HepG2 (cell line): ENCODE data around the gene CEP83. TPM values are rescaled to one million over a fixed set of nuclear protein-coding genes. Genes with fewer than 3 reads are reported as not detected.

Source experiments
- ATAC-seq: fragments of 200-7000 bp; cut with Tn5 transposase; 3 replicates; pipeline ENCODE4 v1.9.1; 2020; ENCODE audit warnings: mild to moderate bottlenecking, moderate library complexity
- Bru-seq: library from RNA; stranded (reverse); fragments of 400-500 nt; gene quantifications from one replicate; lab custom pipeline; 2021; lab: Mats Ljungman, UMichigan
- BruChase-seq, 2 experiments: library from RNA; stranded (reverse); fragments of 400-500 nt; gene quantifications; one replicate each; lab custom pipeline; 2021; lab: Mats Ljungman, UMichigan
- BruUV-seq: library from RNA; stranded (reverse); fragments of 400-500 nt; replicated peaks from 2 replicates; lab custom pipeline; 2021; lab: Mats Ljungman, UMichigan
- CTCF ChIA-PET: fragments of 300-600 bp; formaldehyde crosslinking; extraction: SDS; loops from one replicate; lab custom pipeline; 2021; ENCODE audit warnings: low total read pairs, inconsistent platforms, low intra/inter-chr PET ratio; lab: Yijun Ruan, JAX
- POLR2A ChIA-PET: fragments of 350-600 bp; sonication (Branson Sonifier 250); formaldehyde crosslinking; loops from one replicate; lab custom pipeline; 2020; ENCODE audit warnings: antibody characterized with exemption, inconsistent platforms; lab: Yijun Ruan, JAX
- DNase-seq: peaks from one replicate; pipeline ENCODE4 v3.0.0-alpha.2; 2015; ENCODE audit warnings: low spot score
- FAIRE-seq: peaks from 3 replicates; lab custom pipeline; 2011; peaks lifted over from hg19 to GRCh38; lab: Jason Lieb, UNC
- H2AFZ ChIP-seq: one replicate; pipeline ENCODE4 v1.6.1; 2011; ENCODE audit warnings: low read length, inconsistent platforms
- H3K27ac ChIP-seq: fragments of 300-600 bp; 3 replicates; pipeline ENCODE4 v1.8.0; 2011; ENCODE audit warnings: mixed run types, mild to moderate bottlenecking, mixed read lengths, low read length, inconsistent platforms; ENCODE audit not compliant: insufficient read depth; ENCODE audit errors: extremely low read length
- H3K27me3 ChIP-seq, 2 experiments: fragments of 200-600 bp in 1 of 2; 2 replicates in 1 of 2; 3 replicates in 1 of 2; pipeline versions ENCODE4 v1.6.0 to v1.8.0; 2011; ENCODE audit warnings: low read length in 2 of 2, mild to moderate bottlenecking in 2 of 2, moderate library complexity in 2 of 2, inconsistent platforms in 1 of 2; ENCODE audit not compliant: insufficient read depth in 2 of 2, control insufficient read depth in 1 of 2
- H3K36me3 ChIP-seq, 2 experiments: fragments of 200-600 bp in 1 of 2; replicated peaks in 1 of 2; 2 replicates in 1 of 2; 3 replicates in 1 of 2; pipeline versions ENCODE4 v1.5.1 to v1.8.0; 2011; ENCODE audit warnings: low read length in 2 of 2, inconsistent platforms in 1 of 2; ENCODE audit not compliant: insufficient read depth in 2 of 2, control insufficient read depth in 1 of 2
- H3K4me1 ChIP-seq: 2 replicates; pipeline ENCODE4 v1.5.1; 2012; ENCODE audit warnings: low read length, inconsistent platforms; ENCODE audit not compliant: insufficient read depth
- H3K4me2 ChIP-seq: 2 replicates; pipeline ENCODE4 v1.6.0; 2011; ENCODE audit warnings: low read depth, low read length, inconsistent platforms
- H3K4me3 ChIP-seq, 3 experiments: fragments of 200-600 bp in 1 of 3; sonication (generic), shearing (Covaris generic) in 1 of 3; replicated peaks in 1 of 3; 2 replicates each; pipeline ENCODE4 v1.5.1; 2011 to 2016; ENCODE audit warnings: low read length in 3 of 3, inconsistent platforms in 2 of 3, low read depth in 2 of 3, mild to moderate bottlenecking in 2 of 3, control low read depth in 1 of 3, mixed read lengths in 1 of 3; ENCODE audit not compliant: insufficient read depth in 1 of 3
- H3K79me2 ChIP-seq: one replicate; pipeline ENCODE4 v1.6.1; 2011; ENCODE audit warnings: low read length, inconsistent platforms; ENCODE audit not compliant: insufficient read depth
- H3K9ac ChIP-seq: 2 replicates; pipeline ENCODE4 v1.6.0; 2011; ENCODE audit warnings: mild to moderate bottlenecking, low read depth, low read length, inconsistent platforms; ENCODE audit not compliant: insufficient read depth
- H3K9me3 ChIP-seq: 2 replicates; pipeline ENCODE4 v1.5.1; 2012; ENCODE audit warnings: mild to moderate bottlenecking, low read length
- H4K20me1 ChIP-seq: 2 replicates; pipeline ENCODE4 v1.6.0; 2011; ENCODE audit warnings: inconsistent platforms, mild to moderate bottlenecking, low read length, moderate library complexity; ENCODE audit not compliant: insufficient read depth
- ATM ChIP-seq: fragments of 450-650 bp; IDR thresholded peaks from 2 replicates; pipeline ENCODE4 v1.7.1; 2017; ENCODE audit warnings: mild to moderate bottlenecking, borderline replicate concordance
- BORCS8-MEF2B ChIP-seq: sonication (generic); formaldehyde crosslinking; IDR thresholded peaks from 2 replicates; pipeline ENCODE4 v1.8.0; 2022; ENCODE audit warnings: mild to moderate bottlenecking, missing genetic modification reagents
- BRD4 ChIP-seq: sonication (generic); formaldehyde crosslinking; IDR thresholded peaks from 2 replicates; pipeline ENCODE4 v1.4.0; 2020; ENCODE audit warnings: missing genetic modification reagents
- HNF4G ChIP-seq, 2 experiments: sonication (generic) in 1 of 2; formaldehyde crosslinking in 1 of 2; IDR thresholded peaks; 2 replicates each; pipeline versions ENCODE4 v1.4.0 to v1.6.1; 2011 to 2020; ENCODE audit warnings: borderline replicate concordance in 2 of 2, low read depth in 2 of 2, mild to moderate bottlenecking in 2 of 2, low read length in 1 of 2, missing genetic modification reagents in 1 of 2, moderate library complexity in 1 of 2
- KLF15 ChIP-seq: sonication (generic); formaldehyde crosslinking; IDR thresholded peaks from 2 replicates; pipeline ENCODE4 v1.8.1; 2023; ENCODE audit warnings: borderline replicate concordance, mild to moderate bottlenecking, inconsistent platforms, missing genetic modification reagents, mixed read lengths
- MBNL3 ChIP-seq: fragments of 250-450 bp; sonication (Bioruptor Pico); conservative IDR thresholded peaks from 2 replicates; pipeline ENCODE4 v1.8.0; 2022; ENCODE audit warnings: mild to moderate bottlenecking, inconsistent platforms
- PHF8 ChIP-seq: sonication (generic); formaldehyde crosslinking; IDR thresholded peaks from 2 replicates; pipeline ENCODE4 v1.5.0; 2020; ENCODE audit warnings: missing genetic modification reagents
- RBM39 ChIP-seq: fragments of 200-400 bp; formaldehyde crosslinking; IDR thresholded peaks from one replicate; pipeline ENCODE4 v1.6.1; 2018; ENCODE audit warnings: antibody characterized with exemption, mild to moderate bottlenecking, low read depth, low read length; ENCODE audit not compliant: poor library complexity, severe bottlenecking
- SYNCRIP ChIP-seq: fragments of 200-400 bp; formaldehyde crosslinking; IDR thresholded peaks from 2 replicates; pipeline ENCODE4 v1.6.1; 2018; ENCODE audit warnings: mild to moderate bottlenecking, low read depth, low read length; ENCODE audit not compliant: insufficient read depth
- TOPORS ChIP-seq: sonication (generic); formaldehyde crosslinking; IDR thresholded peaks from 2 replicates; pipeline ENCODE4 v1.8.0; 2023; ENCODE audit warnings: mild to moderate bottlenecking, missing genetic modification reagents
- ZNF30 ChIP-seq: sonication (generic); formaldehyde crosslinking; IDR thresholded peaks from 2 replicates; pipeline ENCODE4 v1.5.0; 2020; ENCODE audit warnings: mild to moderate bottlenecking, missing genetic modification reagents
- ZNF709 ChIP-seq: sonication (generic); formaldehyde crosslinking; IDR thresholded peaks from 2 replicates; pipeline ENCODE4 v1.5.0; 2020; ENCODE audit warnings: mild to moderate bottlenecking, missing genetic modification reagents
- ZNF746 ChIP-seq: sonication (generic); formaldehyde crosslinking; IDR thresholded peaks from 2 replicates; pipeline ENCODE4 v1.8.0; 2022; ENCODE audit warnings: mild to moderate bottlenecking, missing genetic modification reagents
- WGBS: methylation state at CpG from one replicate; pipeline ENCODE4 v1.1.6; 2017; ENCODE audit warnings: low lambda C conversion rate; 5-methylcytosine and 5-hydroxymethylcytosine counted together
- in situ Hi-C: cut with HindIII; loops from 2 replicates; pipeline ENCODE4 v1.10.0; 2017; ENCODE audit warnings: low pct_unique_long_range_greater_than_20kb; ENCODE audit not compliant: extremely low pct_ligation_motif_present
- intact Hi-C: fragments of 100-400 bp; cut with micrococcal nuclease; formaldehyde crosslinking; loops from one replicate; pipeline ENCODE4 v1.10.0; 2022; ENCODE audit not compliant: unreplicated experiment
- long read RNA-seq, 2 experiments: library from RNA in 1 of 2; library from polyadenylated mRNA in 1 of 2; stranded (forward) in 1 of 2; unstranded in 1 of 2; transcript quantifications; one replicate each; pipeline ENCODE4 v2.0.0, GENCODE V29; 2019 to 2022
- polyA minus RNA-seq, 3 experiments: library from RNA; depleted of rRNA, polyadenylated mRNA; stranded (reverse); fragments of >200 nt; gene quantifications; 2 replicates each; pipeline ENCODE4 v1.2.3, GENCODE V29; 2011; ENCODE audit warnings: low replicate concordance in 1 of 3
- polyA plus RNA-seq, 8 experiments: library from polyadenylated mRNA; depleted of rRNA in 3 of 8; stranded (reverse) in 7 of 8; unstranded in 1 of 8; fragments of >200 nt; fragmentation: Illumina TruSeq in 4 of 8; extraction: Trizol in 4 of 8; gene quantifications; 2 replicates each; pipeline versions ENCODE4 v1.2.1 to v1.2.3, GENCODE V29; 2011 to 2016; ENCODE audit warnings: low read depth in 4 of 8, missing spikeins in 1 of 8, mixed read lengths in 1 of 8; ENCODE audit not compliant: insufficient read depth in 1 of 8
- total RNA-seq, 5 experiments: library from RNA; depleted of rRNA; stranded (reverse); fragments of >200 nt; fragmentation: Illumina TruSeq; extraction: Trizol; gene quantifications; 2 replicates each; pipeline ENCODE4 v1.2.3, GENCODE V29; 2016; ENCODE audit warnings: low read depth in 1 of 5
- TF ChIP-seq, protein P1 (sequence below): sonication (generic); formaldehyde crosslinking; IDR thresholded peaks from 2 replicates; pipeline ENCODE4 v1.4.0; 2020; ENCODE audit warnings: missing genetic modification reagents

Gene CEP83, protein sequence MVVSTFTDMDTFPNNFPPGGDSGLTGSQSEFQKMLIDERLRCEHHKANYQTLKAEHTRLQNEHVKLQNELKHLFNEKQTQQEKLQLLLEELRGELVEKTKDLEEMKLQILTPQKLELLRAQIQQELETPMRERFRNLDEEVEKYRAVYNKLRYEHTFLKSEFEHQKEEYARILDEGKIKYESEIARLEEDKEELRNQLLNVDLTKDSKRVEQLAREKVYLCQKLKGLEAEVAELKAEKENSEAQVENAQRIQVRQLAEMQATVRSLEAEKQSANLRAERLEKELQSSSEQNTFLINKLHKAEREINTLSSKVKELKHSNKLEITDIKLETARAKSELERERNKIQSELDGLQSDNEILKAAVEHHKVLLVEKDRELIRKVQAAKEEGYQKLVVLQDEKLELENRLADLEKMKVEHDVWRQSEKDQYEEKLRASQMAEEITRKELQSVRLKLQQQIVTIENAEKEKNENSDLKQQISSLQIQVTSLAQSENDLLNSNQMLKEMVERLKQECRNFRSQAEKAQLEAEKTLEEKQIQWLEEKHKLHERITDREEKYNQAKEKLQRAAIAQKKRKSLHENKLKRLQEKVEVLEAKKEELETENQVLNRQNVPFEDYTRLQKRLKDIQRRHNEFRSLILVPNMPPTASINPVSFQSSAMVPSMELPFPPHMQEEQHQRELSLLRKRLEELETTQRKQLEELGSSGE
- total RNA-seq (2016; rRNA removed; fragmentation: Illumina TruSeq; extraction: Trizol) (17.7 and 19.2 TPM in 2 replicates), polyA plus RNA-seq (2011; rRNA removed) (6.2 and 7.0 TPM in 2 replicates), polyA minus RNA-seq (2011; rRNA and poly(A)+ RNA removed; ENCODE audit: low replicate concordance) (9.6 and 15.5 TPM in 2 replicates), Bru-seq, nascent RNA (percentile 63 among the genes with signal in this experiment), BruChase-seq, experiment 1, labeled RNA remaining after a 6-hour chase (percentile 59 among the genes with signal in this experiment), BruChase-seq, experiment 2, labeled RNA remaining after a 2-hour chase (percentile 66 among the genes with signal in this experiment)
- total RNA-seq (2016; cell fraction: cytosol; rRNA removed; fragmentation: Illumina TruSeq; extraction: Trizol; ENCODE audit: low read depth) = 9.5 and 10.8 TPM in 2 replicates
- 15.2 and 18.0 TPM in 2 replicates for total RNA-seq (2016; cell fraction: insoluble cytoplasmic fraction; rRNA removed; fragmentation: Illumina TruSeq; extraction: Trizol)
- 9.0 and 11.3 TPM in 2 replicates for total RNA-seq (2016; cell fraction: membrane; rRNA removed; fragmentation: Illumina TruSeq; extraction: Trizol)
- total RNA-seq (2016; cell fraction: nucleus; rRNA removed; fragmentation: Illumina TruSeq; extraction: Trizol) = 50.5 and 53.3 TPM in 2 replicates
- polyA plus RNA-seq (2011; cell fraction: cytosol; rRNA removed) = 1.6 TPM in 2 replicates
- polyA plus RNA-seq (2011; cell fraction: nucleus; rRNA removed) = 17.3 and 17.7 TPM in 2 replicates
- 4.2 and 6.5 TPM in 2 replicates for polyA plus RNA-seq (2012)
- 1.7 and 2.2 TPM in 2 replicates for polyA plus RNA-seq (2016; cell fraction: cytosol; fragmentation: Illumina TruSeq; extraction: Trizol; ENCODE audit: low read depth)
- 12.4 and 12.5 TPM in 2 replicates for polyA plus RNA-seq (2016; cell fraction: insoluble cytoplasmic fraction; fragmentation: Illumina TruSeq; extraction: Trizol; ENCODE audit: low read depth)
- 4.4 and 4.7 TPM in 2 replicates for polyA plus RNA-seq (2016; cell fraction: membrane; fragmentation: Illumina TruSeq; extraction: Trizol; ENCODE audit: low read depth)
- 29.8 and 34.0 TPM in 2 replicates for polyA plus RNA-seq (2016; cell fraction: nucleus; fragmentation: Illumina TruSeq; extraction: Trizol; ENCODE audit: insufficient read depth, low read depth)
- polyA minus RNA-seq (2011; cell fraction: cytosol; rRNA and poly(A)+ RNA removed) = 4.1 and 4.7 TPM in 2 replicates
- polyA minus RNA-seq (2011; cell fraction: nucleus; rRNA and poly(A)+ RNA removed) = 67.5 and 76.2 TPM in 2 replicates
- long read RNA-seq, experiment 1, partial matches to known transcripts = 2 of 2 reads
- long read RNA-seq, experiment 1, other reads (novel, unspliced or antisense) = 0 of 2 reads
- long read RNA-seq, experiment 2, partial matches to known transcripts = 1 of 6 reads
- long read RNA-seq, experiment 2, other reads (novel, unspliced or antisense) = 5 of 6 reads

DNA sequence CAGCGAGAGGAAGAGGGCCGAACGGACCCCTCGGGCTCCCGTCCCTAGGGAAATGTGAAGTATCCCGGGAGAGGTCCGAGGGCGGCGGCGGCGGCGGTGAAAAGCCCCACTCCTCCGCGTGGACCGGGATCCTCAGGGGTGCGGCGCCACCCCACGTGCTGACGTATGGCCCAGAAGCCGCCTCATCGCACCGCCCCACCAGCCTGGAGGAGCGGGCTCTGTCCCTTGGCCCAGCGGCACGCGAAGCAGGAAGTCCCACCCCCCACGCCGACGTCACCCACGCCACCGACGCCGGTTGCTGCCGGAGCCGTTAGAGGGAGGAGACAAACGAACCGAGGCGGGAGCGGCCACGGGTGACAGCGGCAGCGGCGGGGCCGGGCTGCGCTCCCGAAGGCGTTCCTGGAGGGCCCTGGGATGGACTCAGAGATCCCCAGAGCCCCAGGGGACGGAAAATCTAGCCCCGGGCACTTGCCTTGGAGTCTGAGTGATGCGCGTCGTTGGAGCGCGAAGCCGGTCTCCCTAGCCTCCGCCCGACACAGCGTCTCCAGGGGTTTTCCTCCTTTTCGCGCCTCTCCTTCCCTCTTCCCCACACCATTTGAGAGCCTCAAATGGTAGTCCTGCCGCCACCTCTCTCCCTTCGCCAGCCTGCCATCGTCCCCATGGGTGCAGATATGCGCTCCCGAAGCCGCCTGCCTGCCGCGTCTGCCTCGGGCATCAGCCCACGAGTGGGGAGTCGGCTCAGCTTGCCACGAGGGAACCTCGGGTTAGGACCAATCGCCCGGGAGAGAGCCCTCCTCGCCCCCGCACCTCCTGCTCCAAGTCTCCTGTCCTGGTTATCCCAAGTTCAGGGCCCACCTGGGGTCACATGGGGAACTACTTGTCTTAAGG, at the start of gene CEP83:
CEP83 (minus strand) TSS at position 140 of the 888 bp plus-strand sequence. CDS start 47,377 bp downstream, outside the sequence.
- ATAC-seq (peak; percentile 99), DNase-seq (peak; percentile 78), FAIRE-seq (no peak)
- no peaks in the 10 kb centered on the region for H3K36me3 ChIP-seq
- H3K9ac ChIP-seq = peak within 1 kb of the TSS; percentile 84
- H4K20me1 ChIP-seq = no peaks in the 10 kb centered on the region
- intact Hi-C loops (no loop called here), in situ Hi-C loops (no loop called here)
- H3K79me2 ChIP-seq = peaks cover 16% of the 10 kb centered on the region
- POLR2A ChIA-PET = interaction anchor here (1.3 kb wide), 1 partner anchor 311 kb away, joined by 5 read pairs; no protein-coding TSS in a partner anchor
- H3K27ac ChIP-seq = peak within 1 kb of the TSS; percentile 76
- TSS peak; percentile 72 for BruUV-seq
- H3K4me2 ChIP-seq = peak within 1 kb of the TSS; percentile 91
- peak within 1 kb of the TSS; percentile 78 to 95 (median 82) for H3K4me3 ChIP-seq
- H3K9me3 ChIP-seq = no peaks in the 10 kb centered on the region
- no peaks in the 10 kb centered on the region; a peak in 1 of 5 replicates for H3K27me3 ChIP-seq
- peak within 1 kb of the TSS; percentile 78 for H2AFZ ChIP-seq
- H3K4me1 ChIP-seq = peaks cover 29% of the 10 kb centered on the region
- CTCF ChIA-PET = no interaction called here
- WGBS = 0% methylated on average over 8 of the region's 77 CpGs
- TF ChIP-seq RBM39 (peak; percentile 49), KLF15 (CRISPR knock-in tag) (peak; percentile 59; the same call in 1 of the 2 replicates), TOPORS (CRISPR knock-in tag) (no peak), BORCS8-MEF2B (CRISPR knock-in tag) (peak; percentile 70), ZNF709 (CRISPR knock-in tag) (peak; percentile 87; the same call in 1 of the 2 replicates), ZNF746 (CRISPR knock-in tag) (no peak), ZNF30 (CRISPR knock-in tag) (no peak), ATM (no peak), BRD4 (CRISPR knock-in tag) (0 out of 2 replicates have a peak, but pooled peaks have one; percentile 5), PHF8 (CRISPR knock-in tag) (peak; percentile 85), HNF4G (IDR thresholded peaks at IDR 0.05; ENCODE audit: borderline replicate concordance, low read depth, low read length) (no peak), HNF4G (CRISPR knock-in tag; IDR thresholded peaks at IDR 0.05; ENCODE audit: borderline replicate concordance, low read depth) (no peak), SYNCRIP (no peak), MBNL3 (no peak)
- TF ChIP-seq, protein P1, sequence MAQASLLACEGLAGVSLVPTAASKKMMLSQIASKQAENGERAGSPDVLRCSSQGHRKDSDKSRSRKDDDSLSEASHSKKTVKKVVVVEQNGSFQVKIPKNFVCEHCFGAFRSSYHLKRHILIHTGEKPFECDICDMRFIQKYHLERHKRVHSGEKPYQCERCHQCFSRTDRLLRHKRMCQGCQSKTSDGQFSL = 0 out of 2 replicates have a peak, but pooled peaks have one; percentile 51
